ENCODE results near the gene TEX22.

- no peak for TF ChIP-seq CTCF (IDR thresholded peaks at IDR 0.05 in 4 of 5, conservative IDR thresholded peaks at IDR 0.05 in 1 of 5)
- TF ChIP-seq POLR2A (IDR thresholded peaks at IDR 0.05), result no peak
Observed at GRCh38 chr14:105437723-105438500, 39.6 kb downstream of the TEX22 start.

Measured in gastrocnemius medialis (tissue), 4 donors.